Astrocyte of the cerebellum (primary cell): Measurements from ENCODE around the gene RHCE.
A peak's percentile ranks its signal among the peaks of the same experiment; 100 is the strongest.

Experiments
- DNase-seq: peaks from one replicate; pipeline ENCODE4 v3.0.0-alpha.2; 2011; ENCODE audit warnings: low read depth
- H3K4me3 ChIP-seq: 2 replicates; pipeline ENCODE4 v1.5.1; 2011; ENCODE audit warnings: mild to moderate bottlenecking, low read depth, low read length, moderate library complexity
- in situ Hi-C: cut with HindIII; loops from 2 replicates; pipeline ENCODE4 v1.10.0; 2017; ENCODE audit warnings: low sequenced_read_pairs
- TF ChIP-seq, protein P1 (sequence below): IDR thresholded peaks from 2 replicates; pipeline ENCODE4 v1.5.1; 2012; ENCODE audit warnings: low read length, low read depth, moderate library complexity, mild to moderate bottlenecking; ENCODE audit errors: missing control alignments

RHCE gene

DNA sequence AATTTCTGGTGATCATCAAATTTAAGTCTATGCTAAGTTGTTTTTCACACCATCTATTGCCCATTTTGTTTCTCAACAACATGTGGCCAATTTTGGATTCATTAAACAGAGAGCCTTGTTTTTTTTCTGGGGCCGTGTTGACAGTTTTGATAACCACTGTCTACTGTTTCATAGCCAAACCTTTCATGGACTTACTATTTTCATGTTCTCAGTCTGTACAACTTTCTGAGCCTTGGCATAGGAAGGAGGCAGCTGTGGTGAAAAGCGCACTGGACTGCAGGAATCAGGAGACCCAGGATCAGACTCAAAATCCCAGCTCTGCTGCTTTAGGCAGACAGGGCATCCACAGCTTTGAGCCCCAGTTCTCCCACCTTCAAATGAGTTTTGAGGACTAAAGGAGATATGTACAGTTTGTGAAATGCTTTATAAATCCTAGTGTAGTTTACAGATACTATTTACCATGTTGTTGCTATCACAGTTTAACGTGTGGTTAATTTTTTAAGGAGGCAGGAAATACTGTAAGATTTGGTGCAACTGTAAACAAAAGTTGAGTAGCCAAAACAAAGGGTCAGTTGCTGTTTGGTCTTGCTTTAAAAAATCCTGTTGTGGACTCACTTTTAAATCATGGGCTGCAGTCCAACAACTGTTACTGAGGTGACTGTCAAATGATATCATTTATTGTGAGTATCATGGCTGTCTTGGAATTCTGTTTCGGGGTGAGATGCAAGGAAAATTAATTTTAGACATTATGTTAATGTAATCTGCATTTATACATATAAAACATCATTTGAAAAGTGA is 13.0 kb upstream of the RHCE start:
- TF ChIP-seq, protein P1, sequence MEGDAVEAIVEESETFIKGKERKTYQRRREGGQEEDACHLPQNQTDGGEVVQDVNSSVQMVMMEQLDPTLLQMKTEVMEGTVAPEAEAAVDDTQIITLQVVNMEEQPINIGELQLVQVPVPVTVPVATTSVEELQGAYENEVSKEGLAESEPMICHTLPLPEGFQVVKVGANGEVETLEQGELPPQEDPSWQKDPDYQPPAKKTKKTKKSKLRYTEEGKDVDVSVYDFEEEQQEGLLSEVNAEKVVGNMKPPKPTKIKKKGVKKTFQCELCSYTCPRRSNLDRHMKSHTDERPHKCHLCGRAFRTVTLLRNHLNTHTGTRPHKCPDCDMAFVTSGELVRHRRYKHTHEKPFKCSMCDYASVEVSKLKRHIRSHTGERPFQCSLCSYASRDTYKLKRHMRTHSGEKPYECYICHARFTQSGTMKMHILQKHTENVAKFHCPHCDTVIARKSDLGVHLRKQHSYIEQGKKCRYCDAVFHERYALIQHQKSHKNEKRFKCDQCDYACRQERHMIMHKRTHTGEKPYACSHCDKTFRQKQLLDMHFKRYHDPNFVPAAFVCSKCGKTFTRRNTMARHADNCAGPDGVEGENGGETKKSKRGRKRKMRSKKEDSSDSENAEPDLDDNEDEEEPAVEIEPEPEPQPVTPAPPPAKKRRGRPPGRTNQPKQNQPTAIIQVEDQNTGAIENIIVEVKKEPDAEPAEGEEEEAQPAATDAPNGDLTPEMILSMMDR = no peak
- no peak for DNase-seq
- in situ Hi-C loops = no loop called here
- H3K4me3 ChIP-seq = no peak overlapping the region

- TF ChIP-seq, protein P1 = no peak
- no peak for DNase-seq
- no peak overlapping the region for H3K4me3 ChIP-seq
- in situ Hi-C loops = no loop called here
Observed at GRCh38 chr1:25432749-25433388, 12.2 kb upstream of the RHCE start.

DNA sequence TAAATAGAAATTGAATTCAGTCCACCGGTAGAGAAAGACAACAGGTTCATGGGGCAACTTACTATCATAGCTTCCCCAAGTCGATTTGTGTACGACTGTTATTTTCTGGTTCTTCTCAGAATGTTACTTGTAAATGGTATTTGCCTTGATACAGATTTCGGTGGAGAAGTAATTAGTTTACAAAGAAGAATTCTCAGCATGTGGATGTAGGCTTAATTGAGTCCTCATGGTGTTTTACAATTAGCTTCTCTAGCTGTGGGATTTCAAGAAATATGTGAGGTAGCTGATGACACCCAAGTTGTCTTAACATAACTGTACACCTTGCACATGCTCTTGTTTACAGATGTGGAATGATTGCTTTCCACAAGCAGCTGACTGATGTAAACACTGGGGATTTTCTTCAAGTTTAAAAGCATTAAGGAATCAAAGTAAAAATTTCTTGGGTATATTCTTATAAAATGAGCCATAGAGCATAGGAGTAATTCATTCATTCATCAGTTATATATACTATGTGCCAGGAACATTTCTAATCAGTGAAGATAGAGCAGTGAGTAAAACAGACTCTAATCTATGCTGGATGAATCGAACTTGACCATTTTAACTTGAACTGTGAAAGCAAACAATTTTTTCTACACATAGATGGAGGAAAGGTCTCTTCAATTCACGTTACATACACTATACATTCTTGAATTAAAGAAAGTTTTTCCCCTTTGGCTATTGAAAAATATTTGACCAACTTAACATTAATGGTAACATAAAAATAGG is 11.5 kb upstream of the RHCE start:
- peak overlapping the region; percentile 65 for H3K4me3 ChIP-seq

GRCh38 chr1:25430967-25431881 is 10.6 kb upstream of the RHCE start:
- DNase-seq = no peak
- TF ChIP-seq, protein P1 = no peak
- in situ Hi-C loops = no loop called here
- peak overlapping the region; percentile 65 for H3K4me3 ChIP-seq

More for the DNA sequence above, 11.5 kb upstream of the RHCE start:
- TF ChIP-seq, protein P1 = no peak
- in situ Hi-C loops = no loop called here
- no peak for DNase-seq

GRCh38 chr1:25430073-25430966 is 9.7 kb upstream of the RHCE start, which contains the start of gene MACO1:
Gene MACO1, plus strand, starts transcription at chr1:25430897. Its CDS starts 202 bp downstream, at chr1:25431099.
- in situ Hi-C loops = no loop called here
- peak; percentile 90 for DNase-seq

More at GRCh38 chr1:25430073-25430966, 9.7 kb upstream of the RHCE start, which contains the start of gene MACO1:
- TF ChIP-seq, protein P1 = no peak
- peak within 1 kb of the TSS; percentile 65 for H3K4me3 ChIP-seq
